NB4 (cell line): Measurements from ENCODE around the gene GTF2A2.

Experiments
- CTCF ChIP-seq: IDR thresholded peaks from one replicate; pipeline ENCODE4 v1.5.1; 2012; ENCODE audit warnings: low read depth, low read length
- MAX ChIP-seq: IDR thresholded peaks from 2 replicates; pipeline ENCODE4 v1.6.1; 2011; ENCODE audit warnings: low read depth, low read length
- MYC ChIP-seq: IDR thresholded peaks from 2 replicates; pipeline ENCODE4 v1.6.1; 2011; ENCODE audit warnings: low read depth, low read length

GRCh38 chr15:59703979-59704796 is 46.9 kb upstream of the GTF2A2 start:
- TF ChIP-seq CTCF = no peak
- no peak for TF ChIP-seq MYC
- TF ChIP-seq MAX = no peak
